HCT116 (cell line): ENCODE results near the gene TEX264. TPM values are rescaled to one million over a fixed set of nuclear protein-coding genes. Genes with fewer than 3 reads are reported as not detected.

Source experiments
- ATAC-seq: fragments of 200-7000 bp; cut with Tn5 transposase; 2 replicates; pipeline ENCODE4 v1.9.1; 2020; ENCODE audit warnings: mild to moderate bottlenecking, moderate library complexity
- BruUV-seq: library from RNA; stranded (reverse); fragments of 400-500 nt; replicated peaks from 2 replicates; lab custom pipeline; 2021; lab: Mats Ljungman, UMichigan
- CTCF ChIA-PET: fragments of 300-600 bp; sonication (Branson Sonifier 250); formaldehyde crosslinking; loops from one replicate; lab custom pipeline; 2021; ENCODE audit warnings: antibody characterized with exemption; lab: Charles Lee
- POLR2A ChIA-PET: fragments of 300-600, 350-600 bp; sonication (Branson Sonifier 250); formaldehyde crosslinking; loops from one replicate; lab custom pipeline; 2021; ENCODE audit warnings: antibody characterized with exemption; lab: Charles Lee
- RAD21 ChIA-PET, 2 experiments: fragments of 300-600 bp; sonication (Branson Sonifier 250); formaldehyde crosslinking; loops; one replicate each; lab custom pipeline; 2023; ENCODE audit warnings: low total read pairs in 2 of 2; ENCODE audit not compliant: uncharacterized antibody in 2 of 2, unreplicated experiment in 2 of 2, low non-redundant PET in 1 of 2; lab: Charles Lee
- DNase-seq: peaks from one replicate; pipeline ENCODE4 v3.0.0-alpha.2; 2010; ENCODE audit warnings: low read depth, low spot score
- H2AFZ ChIP-seq: fragments of 200-600 bp; shearing (Covaris generic), sonication (generic); 2 replicates; pipeline ENCODE4 v1.6.1; 2017; ENCODE audit warnings: low read depth, mixed run types, mixed read lengths, antibody characterized with exemption, low read length; ENCODE audit not compliant: poor library complexity, severe bottlenecking
- H3K27ac ChIP-seq: 2 replicates; pipeline ENCODE4 v1.5.1; 2012; ENCODE audit warnings: low read depth, low read length
- H3K27me3 ChIP-seq: fragments of 200-600 bp; sonication (generic); 2 replicates; pipeline ENCODE4 v1.6.1; 2016; ENCODE audit warnings: mixed run types, low read length, mixed read lengths; ENCODE audit not compliant: insufficient read depth
- H3K36me3 ChIP-seq, 2 experiments: fragments of 200-500 bp in 1 of 2; fragments of 200-600 bp in 1 of 2; sonication (Bioruptor generic) in 1 of 2; sonication (generic) in 1 of 2; 2 replicates each; pipeline versions ENCODE4 v1.5.1 to v1.6.1; 2014 to 2016; ENCODE audit warnings: low read length in 2 of 2, inconsistent platforms in 1 of 2, mixed read lengths in 1 of 2, mixed run types in 1 of 2; ENCODE audit not compliant: insufficient read depth in 2 of 2, control insufficient read depth in 1 of 2
- H3K4me1 ChIP-seq, 2 experiments: fragments of 200-600 bp in 1 of 2; sonication (generic) in 1 of 2; 2 replicates each; pipeline versions ENCODE4 v1.5.1 to v1.6.1; 2012 to 2017; ENCODE audit warnings: low read length in 2 of 2, inconsistent platforms in 1 of 2, mild to moderate bottlenecking in 1 of 2, mixed read lengths in 1 of 2, mixed run types in 1 of 2, moderate library complexity in 1 of 2; ENCODE audit not compliant: insufficient read depth in 2 of 2, control insufficient read depth in 1 of 2
- H3K4me2 ChIP-seq: fragments of 200-600 bp; sonication (generic); 2 replicates; pipeline ENCODE4 v1.6.1; 2017; ENCODE audit warnings: mixed run types, low read length, mixed read lengths
- H3K4me3 ChIP-seq, 2 experiments: fragments of 200-600 bp in 1 of 2; sonication (generic) in 1 of 2; replicated peaks in 1 of 2; 2 replicates each; pipeline ENCODE4 v1.5.1; 2011 to 2016; ENCODE audit warnings: low read length in 2 of 2, control low read depth in 1 of 2, low read depth in 1 of 2, mild to moderate bottlenecking in 1 of 2, mixed read lengths in 1 of 2, mixed run types in 1 of 2
- H3K79me2 ChIP-seq: fragments of 200-600 bp; sonication (generic); 2 replicates; pipeline ENCODE4 v1.6.1; 2017; ENCODE audit warnings: mild to moderate bottlenecking, mixed run types, low read length, moderate library complexity, mixed read lengths; ENCODE audit not compliant: insufficient read depth
- H3K9ac ChIP-seq: fragments of 200-600 bp; sonication (generic); 2 replicates; pipeline ENCODE4 v1.6.1; 2016; ENCODE audit warnings: low read length, mixed read lengths
- H3K9me2 ChIP-seq: fragments of 200-600 bp; sonication (generic), shearing (Covaris generic); 2 replicates; pipeline ENCODE4 v1.6.1; 2017; ENCODE audit warnings: mixed run types, mild to moderate bottlenecking, moderate library complexity; ENCODE audit not compliant: insufficient read depth
- H3K9me3 ChIP-seq, 2 experiments: fragments of 200-500 bp in 1 of 2; fragments of 200-600 bp in 1 of 2; sonication (Bioruptor generic) in 1 of 2; sonication (generic) in 1 of 2; 2 replicates each; pipeline ENCODE4 v1.6.1; 2014 to 2017; ENCODE audit warnings: low read length in 2 of 2, mixed read lengths in 2 of 2, inconsistent platforms in 1 of 2, low read depth in 1 of 2, mild to moderate bottlenecking in 1 of 2, mixed run types in 1 of 2, moderate library complexity in 1 of 2; ENCODE audit not compliant: control insufficient read depth in 1 of 2, insufficient read depth in 1 of 2
- H4K20me1 ChIP-seq: fragments of 200-600 bp; sonication (generic), shearing (Covaris generic); 2 replicates; pipeline ENCODE4 v1.6.1; 2017; ENCODE audit warnings: mixed run types, mild to moderate bottlenecking, moderate library complexity; ENCODE audit not compliant: insufficient read depth
- ATF3 ChIP-seq: IDR thresholded peaks from 2 replicates; pipeline ENCODE4 v1.6.1; 2012
- CBX3 ChIP-seq: IDR thresholded peaks from 2 replicates; pipeline ENCODE4 v1.6.1; 2012; ENCODE audit warnings: low read depth
- CEBPB ChIP-seq: IDR thresholded peaks from 2 replicates; pipeline ENCODE4 v1.6.1; 2012; ENCODE audit warnings: low read depth
- EGR1 ChIP-seq: IDR thresholded peaks from 2 replicates; pipeline ENCODE4 v1.6.1; 2012; ENCODE audit warnings: low read depth
- EZH2 ChIP-seq: fragments of 200-600 bp; sonication (generic); IDR thresholded peaks from 2 replicates; pipeline ENCODE4 v1.6.1; 2017; ENCODE audit warnings: antibody characterized with exemption, mixed run types
- EZH2phosphoT487 ChIP-seq: fragments of 200-600 bp; IDR thresholded peaks from 2 replicates; pipeline ENCODE4 v1.6.1; 2018; ENCODE audit warnings: antibody characterized with exemption, borderline replicate concordance
- FOSL1 ChIP-seq: IDR thresholded peaks from 2 replicates; pipeline ENCODE4 v1.6.1; 2012; ENCODE audit warnings: low read depth
- MAX ChIP-seq: IDR thresholded peaks from 2 replicates; pipeline ENCODE4 v1.6.1; 2012
- POLR2AphosphoS5 ChIP-seq: IDR thresholded peaks from 2 replicates; pipeline ENCODE4 v1.6.1; 2011; ENCODE audit warnings: mild to moderate bottlenecking, low read depth, low read length, moderate library complexity
- SP1 ChIP-seq: IDR thresholded peaks from 2 replicates; pipeline ENCODE4 v1.6.1; 2012; ENCODE audit warnings: low read depth
- SRF ChIP-seq: IDR thresholded peaks from 2 replicates; pipeline ENCODE4 v1.6.1; 2012; ENCODE audit warnings: low read depth
- TCF7L2 ChIP-seq: IDR thresholded peaks from 2 replicates; pipeline ENCODE4 v1.7.0; 2011; ENCODE audit warnings: borderline replicate concordance, inconsistent platforms; ENCODE audit not compliant: insufficient read depth, insufficient read length; ENCODE audit errors: extremely low read depth
- YY1 ChIP-seq: IDR thresholded peaks from 2 replicates; pipeline ENCODE4 v1.6.1; 2011; ENCODE audit warnings: low read length, low read depth, moderate library complexity, mild to moderate bottlenecking; ENCODE audit not compliant: insufficient replicate concordance; ENCODE audit errors: extremely low read depth
- ZBTB33 ChIP-seq: IDR thresholded peaks from 2 replicates; pipeline ENCODE4 v1.6.1; 2011; ENCODE audit warnings: mild to moderate bottlenecking, low read length, moderate library complexity; ENCODE audit not compliant: insufficient replicate concordance; ENCODE audit errors: extremely low read depth
- ZFX ChIP-seq: fragments of 450-650 bp; IDR thresholded peaks from 2 replicates; pipeline ENCODE4 v1.6.1; 2017
- intact Hi-C: fragments of 100-400 bp; cut with micrococcal nuclease; formaldehyde crosslinking; loops from 2 replicates; pipeline ENCODE4 v1.10.0; 2022
- total RNA-seq: library from RNA; stranded (reverse); gene quantifications from one replicate; pipeline ENCODE4 v1.2.1, GENCODE V29; 2021; ENCODE audit not compliant: unreplicated experiment

Gene TEX264
- total RNA-seq, 1 experiment from 2014 or later: 36.0 TPM

- H3K9me2 ChIP-seq: no peaks in the 10 kb centered on the region
- H3K79me2 ChIP-seq: no peaks in the 10 kb centered on the region
- no peak overlapping the region for H3K9ac ChIP-seq
- no peak overlapping the region for H2AFZ ChIP-seq
- no peak overlapping the region for H3K27ac ChIP-seq
- no peaks in the 10 kb centered on the region for H3K9me3 ChIP-seq
- peaks cover 8 to 13% of the 10 kb centered on the region in 2 experiments; a peak in 3 of 4 replicates for H3K36me3 ChIP-seq
- H3K27me3 ChIP-seq: no peaks in the 10 kb centered on the region
- intact Hi-C loops: no loop called here
- H4K20me1 ChIP-seq: no peaks in the 10 kb centered on the region
- ATAC-seq (no peak), DNase-seq (no peak)
- H3K4me2 ChIP-seq: no peak overlapping the region
- TF ChIP-seq ATF3 (no peak), SP1 (no peak), TCF7L2 (no peak), POLR2AphosphoS5 (no peak), ZBTB33 (no peak), ZFX (no peak), YY1 (no peak), FOSL1 (no peak), EZH2 (no peak), CEBPB (no peak), CBX3 (no peak), MAX (no peak), EZH2phosphoT487 (no peak), SRF (no peak), EGR1 (no peak)
- CTCF ChIA-PET: no interaction called here
- RAD21 ChIA-PET: no interaction called here
- no TSS peak for BruUV-seq
- POLR2A ChIA-PET: no interaction called here
- H3K4me3 ChIP-seq: no peak overlapping the region
- no peaks in the 10 kb centered on the region for H3K4me1 ChIP-seq
These were observed 16.6 kb downstream of the TEX264 start for GRCh38 chr3:51687431-51688205.
